Globus pallidus (tissue), 1 donor: Measurements from ENCODE around the gene TPSAB1.

Experiments used
- DNase-seq: peaks from one replicate; pipeline ENCODE4 v3.0.0-alpha.2; 2015; ENCODE audit warnings: low spot score

TPSAB1 gene

DNA sequence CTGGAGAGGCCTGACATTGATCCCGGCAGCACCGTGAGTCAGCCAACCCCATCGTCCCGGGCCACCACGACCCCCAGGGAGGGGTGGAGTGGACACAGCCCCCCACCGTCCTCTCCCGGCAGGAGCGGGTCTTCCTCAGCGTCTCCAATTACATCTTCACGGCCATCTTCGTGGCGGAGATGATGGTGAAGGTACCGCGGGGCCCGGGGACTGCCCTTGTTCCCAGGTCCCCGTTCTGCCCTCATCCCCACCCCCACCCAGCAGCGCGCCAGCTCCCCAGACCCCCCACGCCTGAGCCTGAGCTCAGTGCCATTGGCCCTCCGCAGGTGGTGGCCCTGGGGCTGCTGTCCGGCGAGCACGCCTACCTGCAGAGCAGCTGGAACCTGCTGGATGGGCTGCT, 30.0 kb upstream of the TPSAB1 start:
- DNase-seq, result no peak

DNA sequence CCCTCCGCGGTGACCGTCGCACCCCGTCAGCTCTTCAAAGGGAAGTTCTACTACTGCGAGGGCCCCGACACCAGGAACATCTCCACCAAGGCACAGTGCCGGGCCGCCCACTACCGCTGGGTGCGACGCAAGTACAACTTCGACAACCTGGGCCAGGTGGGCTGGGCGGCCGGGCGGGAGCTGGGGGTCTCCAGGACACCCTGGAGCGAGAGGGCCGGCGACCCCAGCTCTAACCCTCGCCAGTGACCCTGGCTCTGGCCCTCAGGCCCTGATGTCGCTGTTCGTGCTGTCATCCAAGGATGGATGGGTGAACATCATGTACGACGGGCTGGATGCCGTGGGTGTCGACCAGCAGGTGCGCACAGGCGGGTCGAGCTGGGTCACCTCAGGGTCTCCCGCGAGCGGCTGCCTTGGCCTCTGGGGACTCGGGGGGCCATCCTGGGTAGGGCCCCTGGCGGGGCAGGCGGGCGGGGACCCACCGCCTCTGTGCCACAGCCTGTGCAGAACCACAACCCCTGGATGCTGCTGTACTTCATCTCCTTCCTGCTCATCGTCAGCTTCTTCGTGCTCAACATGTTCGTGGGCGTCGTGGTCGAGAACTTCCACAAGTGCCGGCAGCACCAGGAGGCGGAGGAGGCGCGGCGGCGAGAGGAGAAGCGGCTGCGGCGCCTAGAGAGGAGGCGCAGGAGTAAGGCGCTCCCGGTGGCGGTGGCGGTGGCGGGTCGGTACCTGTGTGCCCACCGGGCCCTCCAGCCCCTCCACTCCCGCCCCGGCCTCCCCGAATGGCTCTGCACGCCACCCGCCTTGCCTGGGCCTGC, 28.8 kb upstream of the TPSAB1 start:
- DNase-seq, result no peak

DNA sequence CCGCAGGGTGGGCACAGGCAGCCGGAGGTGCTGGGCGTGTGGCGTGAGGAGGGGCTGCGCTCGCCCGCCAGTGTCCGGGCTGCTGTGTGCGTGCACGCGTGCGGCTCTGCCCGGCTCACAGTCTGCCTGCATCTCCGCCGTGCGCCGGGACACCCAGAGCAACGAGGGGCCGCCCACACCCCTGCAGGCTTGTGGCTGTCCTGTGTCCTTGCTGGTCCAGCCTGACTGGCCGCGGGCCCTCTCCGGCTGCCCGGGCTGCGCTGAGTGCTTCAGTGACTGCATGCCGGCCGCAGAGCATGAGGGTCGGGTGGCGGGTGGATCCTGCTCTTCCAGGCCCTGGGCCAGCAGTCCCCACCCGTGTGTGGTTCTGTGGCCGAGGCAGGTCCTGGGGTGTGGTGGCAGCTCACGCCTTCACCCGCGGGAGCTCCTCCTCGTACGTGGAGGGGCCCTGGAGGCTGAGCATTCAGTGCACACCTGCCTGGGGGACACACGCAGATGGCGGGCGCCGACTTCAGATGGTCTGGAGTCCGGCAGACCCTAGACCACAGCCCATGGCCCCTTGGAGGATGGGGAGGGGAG, 27.8 kb upstream of the TPSAB1 start:
- no peak for DNase-seq

- no peak for DNase-seq
Observed at GRCh38 chr16:1213231-1213630, 27.3 kb upstream of the TPSAB1 start.

DNA sequence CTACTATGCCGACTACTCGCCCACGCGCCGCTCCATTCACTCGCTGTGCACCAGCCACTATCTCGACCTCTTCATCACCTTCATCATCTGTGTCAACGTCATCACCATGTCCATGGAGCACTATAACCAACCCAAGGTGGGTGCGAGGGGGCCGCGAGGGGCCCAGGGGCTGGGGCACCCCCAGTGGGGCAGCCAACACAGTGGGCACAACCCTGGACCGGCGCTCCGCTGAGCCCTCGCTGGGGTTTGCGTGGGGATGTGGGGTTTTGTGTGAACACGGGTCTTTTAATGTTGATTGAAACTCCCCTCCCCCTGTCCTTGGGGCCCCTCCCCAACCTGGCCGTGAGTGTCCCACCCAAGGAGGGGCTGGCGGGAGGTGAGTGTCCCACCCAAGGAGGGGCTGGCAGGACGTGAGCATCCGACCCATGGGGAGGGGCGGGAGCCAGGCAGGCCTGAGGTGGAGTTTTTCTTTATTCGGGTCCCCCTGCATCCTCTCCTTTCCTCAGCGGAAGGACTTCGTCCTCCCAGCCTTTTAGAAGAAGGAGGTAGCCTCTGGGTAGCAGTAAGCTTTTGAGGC, 26.6 kb upstream of the TPSAB1 start:
- DNase-seq, result no peak

DNA sequence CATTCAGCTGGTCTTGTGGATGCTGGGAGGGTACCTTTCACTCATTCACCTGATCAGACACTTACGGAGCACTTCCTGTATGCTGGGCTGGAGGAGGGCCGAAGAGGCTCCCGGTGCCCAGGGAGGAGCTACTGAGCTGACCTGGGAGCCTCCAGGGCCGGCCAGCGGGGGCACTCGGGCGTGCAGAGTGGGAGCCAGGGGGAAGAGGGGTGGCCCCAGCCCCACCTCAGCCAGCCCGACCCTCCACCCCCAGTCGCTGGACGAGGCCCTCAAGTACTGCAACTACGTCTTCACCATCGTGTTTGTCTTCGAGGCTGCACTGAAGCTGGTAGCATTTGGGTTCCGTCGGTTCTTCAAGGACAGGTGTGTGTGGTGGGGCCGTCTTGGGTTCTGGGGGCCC, 25.8 kb upstream of the TPSAB1 start:
- DNase-seq, result no peak

DNA sequence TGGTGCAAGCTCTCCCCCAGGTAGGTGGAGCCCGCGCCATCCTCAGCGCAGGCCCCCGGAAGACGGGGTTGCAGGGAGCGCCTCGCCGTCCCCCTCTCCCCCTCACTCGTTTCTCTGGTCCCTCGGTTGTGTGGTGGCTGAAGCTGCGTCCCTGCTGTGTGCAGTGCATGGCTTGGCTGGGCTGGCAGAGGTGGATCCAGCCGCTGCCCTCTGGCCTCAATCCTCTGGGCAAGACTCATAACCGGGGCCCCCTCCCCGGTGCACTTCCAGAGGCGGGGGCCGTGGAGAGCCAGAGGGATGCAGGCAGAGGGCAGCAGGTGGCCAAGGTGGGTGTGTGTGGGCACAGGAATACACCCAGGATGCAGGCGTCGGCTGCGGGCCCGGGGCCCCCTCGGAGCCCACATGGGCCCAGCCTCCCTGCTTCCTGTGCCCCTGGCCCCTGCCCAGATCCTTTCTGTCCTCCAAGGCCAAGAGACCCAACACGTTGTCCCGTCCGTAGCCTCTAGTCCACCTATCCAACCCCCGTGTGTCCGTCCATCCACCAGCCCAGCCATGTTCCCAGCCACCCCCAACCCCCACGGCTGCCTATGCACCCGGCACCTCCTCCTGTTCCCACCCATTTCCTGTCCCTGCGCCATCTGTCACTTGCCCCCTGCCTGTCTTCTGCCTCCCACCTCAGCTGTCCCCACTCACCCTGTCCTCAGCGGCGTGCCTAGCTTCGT, 24.8 kb upstream of the TPSAB1 start:
- DNase-seq, result no peak

DNA sequence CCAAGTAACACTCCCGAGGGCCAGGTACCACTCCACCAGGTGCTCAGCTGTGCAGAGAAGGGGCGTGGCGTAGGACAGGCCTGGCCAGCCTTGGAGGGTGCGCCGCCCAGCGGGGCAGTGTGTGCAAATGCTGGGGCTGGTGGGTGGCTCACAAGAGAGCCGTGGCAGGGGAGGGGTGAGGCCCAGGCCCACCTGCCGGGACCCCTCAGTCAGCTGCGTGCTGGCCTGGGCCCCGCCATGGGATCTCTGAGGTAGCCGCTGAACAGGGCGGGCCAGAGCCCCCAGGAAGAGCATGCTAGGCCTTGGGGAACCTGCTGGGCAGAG, 24.2 kb upstream of the TPSAB1 start:
- no peak for DNase-seq

GRCh38 chr16:1216681-1217400, 23.7 kb upstream of the TPSAB1 start:
- DNase-seq, result no peak

DNA sequence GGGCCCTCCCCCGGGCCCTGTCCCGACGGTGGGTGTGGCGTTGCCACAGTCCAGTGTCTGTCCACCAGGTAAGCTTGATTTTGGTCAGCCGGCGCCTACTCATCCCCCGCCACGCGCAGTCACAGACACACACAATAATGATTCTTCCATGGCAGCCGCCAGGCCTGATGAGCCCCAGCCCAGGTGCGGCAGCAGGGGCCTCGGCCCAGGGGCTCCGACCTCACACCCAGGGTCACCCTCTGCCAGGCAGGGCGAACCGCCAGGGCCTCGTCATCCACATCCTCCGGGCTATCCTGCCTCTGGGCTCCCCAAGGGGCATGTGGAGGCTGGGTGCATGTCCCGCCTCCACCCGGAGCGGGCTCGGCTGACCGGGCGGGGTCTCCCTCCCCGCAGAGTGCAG, 23.0 kb upstream of the TPSAB1 start:
- DNase-seq, result no peak

DNA sequence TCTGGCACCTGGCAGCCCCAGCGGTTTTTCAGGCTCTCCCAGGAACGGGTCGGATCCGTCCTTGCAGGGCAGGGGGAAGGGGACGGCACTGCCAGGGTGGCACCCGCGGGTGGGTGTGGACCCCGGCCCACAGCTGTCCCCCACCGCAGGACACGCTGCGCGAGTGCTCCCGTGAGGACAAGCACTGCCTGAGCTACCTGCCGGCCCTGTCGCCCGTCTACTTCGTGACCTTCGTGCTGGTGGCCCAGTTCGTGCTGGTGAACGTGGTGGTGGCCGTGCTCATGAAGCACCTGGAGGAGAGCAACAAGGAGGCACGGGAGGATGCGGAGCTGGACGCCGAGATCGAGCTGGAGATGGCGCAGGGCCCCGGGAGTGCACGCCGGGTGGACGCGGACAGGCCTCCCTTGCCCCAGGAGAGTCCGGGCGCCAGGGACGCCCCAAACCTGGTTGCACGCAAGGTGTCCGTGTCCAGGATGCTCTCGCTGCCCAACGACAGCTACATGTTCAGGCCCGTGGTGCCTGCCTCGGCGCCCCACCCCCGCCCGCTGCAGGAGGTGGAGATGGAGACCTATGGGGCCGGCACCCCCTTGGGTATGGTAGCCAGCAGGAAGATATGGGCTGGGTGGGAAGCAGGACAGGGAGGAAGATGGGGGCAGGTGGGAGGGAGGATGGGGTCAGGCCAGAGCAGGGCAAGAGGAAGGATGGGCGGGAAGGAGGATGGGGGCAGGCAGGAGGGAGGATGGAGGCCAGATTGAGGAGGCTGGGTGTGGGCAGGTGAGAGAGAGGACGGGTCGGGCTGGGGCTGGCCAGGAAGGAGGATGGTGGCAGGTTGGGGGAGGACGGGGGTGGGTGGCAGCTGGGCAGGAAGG, 22.2 kb upstream of the TPSAB1 start:
- no peak for DNase-seq

- DNase-seq, result no peak
Observed at GRCh38 chr16:1218930-1219611, 21.4 kb upstream of the TPSAB1 start.

DNA sequence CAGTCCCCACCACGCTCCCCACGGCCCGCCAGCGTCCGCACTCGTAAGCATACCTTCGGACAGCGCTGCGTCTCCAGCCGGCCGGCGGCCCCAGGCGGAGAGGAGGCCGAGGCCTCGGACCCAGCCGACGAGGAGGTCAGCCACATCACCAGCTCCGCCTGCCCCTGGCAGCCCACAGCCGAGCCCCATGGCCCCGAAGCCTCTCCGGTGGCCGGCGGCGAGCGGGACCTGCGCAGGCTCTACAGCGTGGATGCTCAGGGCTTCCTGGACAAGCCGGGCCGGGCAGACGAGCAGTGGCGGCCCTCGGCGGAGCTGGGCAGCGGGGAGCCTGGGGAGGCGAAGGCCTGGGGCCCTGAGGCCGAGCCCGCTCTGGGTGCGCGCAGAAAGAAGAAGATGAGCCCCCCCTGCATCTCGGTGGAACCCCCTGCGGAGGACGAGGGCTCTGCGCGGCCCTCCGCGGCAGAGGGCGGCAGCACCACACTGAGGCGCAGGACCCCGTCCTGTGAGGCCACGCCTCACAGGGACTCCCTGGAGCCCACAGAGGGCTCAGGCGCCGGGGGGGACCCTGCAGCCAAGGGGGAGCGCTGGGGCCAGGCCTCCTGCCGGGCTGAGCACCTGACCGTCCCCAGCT, 20.3 kb upstream of the TPSAB1 start:
- DNase-seq, result no peak

GRCh38 chr16:1220841-1221627, 19.5 kb upstream of the TPSAB1 start:
- DNase-seq, result no peak

DNA sequence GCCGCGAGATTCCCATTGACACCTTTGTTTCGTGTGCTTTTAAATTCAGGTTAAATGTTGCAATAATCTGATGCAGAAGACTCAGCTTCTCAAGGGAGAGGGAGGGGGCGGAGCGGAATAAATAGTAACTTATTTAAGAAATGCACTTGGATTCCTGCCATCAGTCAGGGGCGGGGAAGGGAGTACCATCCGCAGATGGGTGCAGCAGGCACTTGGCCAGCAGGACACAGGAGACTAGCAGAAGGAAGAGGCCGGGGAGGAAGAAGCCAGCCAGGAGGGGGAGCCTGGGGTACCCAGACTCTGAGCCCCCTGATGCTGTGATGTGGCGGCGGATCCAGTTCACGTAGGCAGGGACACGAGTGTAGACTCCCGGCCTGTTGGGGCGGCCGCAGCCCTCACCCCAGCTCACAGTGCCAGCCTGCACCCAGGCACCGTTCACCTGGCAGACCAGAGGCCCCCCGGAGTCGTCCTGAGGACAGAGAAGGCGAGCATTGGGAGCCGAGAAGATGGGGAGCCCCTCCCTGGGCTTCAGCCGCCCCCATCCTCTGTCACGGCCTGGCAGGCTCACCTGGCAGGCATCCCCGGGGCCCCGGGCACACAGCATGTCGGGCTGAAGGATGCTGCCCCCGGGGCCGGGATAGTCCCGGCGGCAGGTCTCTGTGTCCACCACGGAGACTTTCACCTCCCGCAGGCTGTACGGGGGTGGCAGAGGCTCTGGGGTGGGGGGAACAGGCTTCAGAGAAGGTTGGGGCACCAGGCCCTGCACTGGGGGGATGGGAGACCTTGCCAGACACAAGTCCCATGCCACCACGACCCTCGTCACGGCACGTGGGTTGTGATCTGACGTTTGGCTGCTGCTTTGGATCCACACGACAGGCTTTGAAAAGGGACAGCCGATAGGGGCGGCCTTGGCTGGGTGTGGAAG, 18.6 kb upstream of the TPSAB1 start:
- no peak for DNase-seq

GRCh38 chr16:1222553-1223354, 17.8 kb upstream of the TPSAB1 start:
- DNase-seq, result no peak
